HG03575 (cell line): ENCODE measurements around the gene PLA2G2F.

Source experiments
- ATAC-seq: cut with Tn5 transposase; IDR thresholded peaks from one replicate; pipeline ENCODE4 v1.9.1; 2021; ENCODE audit not compliant: unreplicated experiment, insufficient number of reproducible peaks, low FRiP score; ENCODE audit errors: extremely low read depth

Gene PLA2G2F

DNA sequence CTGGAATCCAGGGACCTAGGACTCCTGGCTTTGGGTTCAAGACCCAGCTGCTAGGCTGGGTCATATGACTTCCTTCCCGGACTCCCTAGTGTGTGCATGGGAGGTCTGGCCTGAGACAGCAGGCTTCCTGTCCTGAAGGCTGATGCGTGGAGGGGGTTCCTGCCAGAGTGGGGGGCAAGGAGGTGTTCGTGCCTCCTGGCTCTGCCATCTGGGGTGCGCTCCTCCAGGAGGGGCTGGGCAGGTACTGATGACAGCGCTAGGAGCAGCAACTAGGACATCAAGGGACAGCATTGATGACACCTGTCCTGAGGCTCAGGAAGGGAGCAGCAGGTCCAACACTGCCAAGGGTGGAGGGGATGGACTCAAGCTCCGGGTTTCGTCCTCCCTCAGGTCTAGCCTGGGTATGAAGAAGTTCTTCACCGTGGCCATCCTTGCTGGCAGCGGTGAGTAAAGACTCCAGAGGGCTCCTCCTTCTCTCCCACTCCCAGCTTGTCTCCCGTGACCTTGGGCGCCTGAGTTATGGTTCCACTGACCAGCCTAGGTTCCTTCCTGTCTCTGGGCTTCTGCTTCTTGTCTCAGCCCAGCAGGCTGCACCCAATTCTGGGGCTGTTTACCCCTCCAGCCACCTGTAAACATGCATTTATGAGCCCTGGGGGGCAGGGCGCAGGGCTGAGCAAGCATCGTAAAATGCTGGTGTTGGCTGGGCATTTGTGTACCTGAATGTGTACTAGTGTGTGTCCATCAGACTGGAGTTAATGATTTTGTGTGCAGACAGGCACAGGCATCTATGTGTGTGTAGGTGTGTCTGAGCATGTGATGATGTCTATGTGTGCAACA, 871 bp downstream of the PLA2G2F start:
- ATAC-seq = no peak

- no peak for ATAC-seq
Measured at GRCh38 chr1:20141001-20141400, 1.9 kb downstream of the PLA2G2F start.

GRCh38 chr1:20141466-20141865, 2.3 kb downstream of the PLA2G2F start:
- no peak for ATAC-seq

GRCh38 chr1:20142001-20142710, 3.0 kb downstream of the PLA2G2F start:
- ATAC-seq = no peak

- ATAC-seq = no peak
Measured at GRCh38 chr1:20143318-20143717, 4.2 kb downstream of the PLA2G2F start.

DNA sequence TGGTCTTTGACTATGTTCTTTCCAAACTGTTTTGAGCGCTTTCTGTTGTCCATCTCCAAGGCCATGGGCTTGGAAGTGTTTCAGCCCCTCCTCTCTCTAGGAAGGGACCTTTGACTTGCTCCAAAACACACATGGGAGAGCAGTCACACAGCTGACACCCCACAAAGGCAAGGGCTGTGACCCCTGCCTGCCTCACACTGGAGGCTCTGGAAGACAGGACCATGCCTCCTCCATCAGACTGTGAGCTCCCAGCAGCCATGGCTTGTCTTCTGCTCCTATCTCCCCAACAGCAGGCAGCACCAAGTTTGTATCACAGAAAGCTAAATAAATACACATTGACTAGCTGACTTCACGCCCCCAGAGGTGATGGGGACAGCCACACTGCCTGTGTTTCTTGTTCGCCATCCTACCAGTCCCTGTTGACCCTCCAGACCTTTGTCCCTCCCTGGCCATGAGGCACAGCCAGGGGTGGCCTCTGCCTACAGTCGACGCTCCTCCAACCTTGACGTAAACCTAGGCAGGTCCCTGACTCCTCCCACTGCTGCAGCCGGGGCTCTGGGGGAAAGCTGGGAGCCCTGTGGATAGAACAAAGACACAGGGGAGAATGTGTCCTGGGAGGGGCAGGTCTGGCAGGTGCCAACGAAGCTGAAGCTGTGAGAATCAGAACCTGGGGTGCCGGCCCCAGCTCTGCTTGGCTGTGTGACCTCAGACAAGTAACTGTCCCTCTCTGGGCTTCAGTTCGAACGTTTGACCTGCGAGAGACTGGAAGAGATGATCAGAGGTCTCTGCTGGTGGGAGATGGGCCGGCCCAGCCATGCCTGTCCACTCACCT, 4.8 kb downstream of the PLA2G2F start:
- no peak for ATAC-seq

- ATAC-seq = no peak
Measured at GRCh38 chr1:20147846-20148570, 8.9 kb downstream of the PLA2G2F start.

- ATAC-seq = no peak
Measured at GRCh38 chr1:20148571-20149500, 9.7 kb downstream of the PLA2G2F start.

DNA sequence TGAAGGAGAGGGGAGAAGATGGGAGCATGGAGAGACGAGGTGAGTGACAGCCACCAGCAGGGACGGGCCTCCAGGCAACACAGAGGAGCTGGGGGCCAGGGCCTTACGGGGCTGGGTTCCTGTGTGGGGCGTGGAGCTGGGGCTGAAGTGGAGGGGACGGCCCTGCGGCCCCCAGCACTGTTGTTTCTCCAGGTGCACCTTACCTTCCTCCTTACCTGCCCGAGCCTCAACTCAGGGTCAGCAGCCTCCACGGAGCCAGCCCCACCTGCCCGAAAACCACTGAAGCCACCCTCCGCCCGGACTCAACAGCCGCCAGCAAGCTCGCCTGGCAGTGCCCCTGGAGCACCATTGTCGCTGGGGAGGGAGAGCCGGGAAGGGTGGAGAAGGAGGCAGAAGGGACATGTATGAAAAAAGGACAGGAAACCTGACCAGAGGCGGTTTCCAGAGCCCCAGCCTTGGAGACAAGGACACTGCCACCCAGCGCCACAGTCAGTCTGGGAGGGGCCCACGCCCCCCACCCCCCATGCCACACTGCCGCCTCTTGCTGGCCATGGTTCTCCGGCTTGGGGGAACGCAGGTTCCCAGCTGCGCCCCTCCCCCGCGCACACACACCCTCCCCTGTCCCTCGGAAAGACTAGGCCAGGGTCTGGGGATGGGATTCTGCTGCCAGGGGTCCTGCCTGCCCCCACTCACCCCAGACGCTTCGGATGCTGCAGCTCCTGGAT, 10.6 kb downstream of the PLA2G2F start:
- ATAC-seq = no peak

GRCh38 chr1:20150326-20150705, 11.2 kb downstream of the PLA2G2F start:
- ATAC-seq = no peak

DNA sequence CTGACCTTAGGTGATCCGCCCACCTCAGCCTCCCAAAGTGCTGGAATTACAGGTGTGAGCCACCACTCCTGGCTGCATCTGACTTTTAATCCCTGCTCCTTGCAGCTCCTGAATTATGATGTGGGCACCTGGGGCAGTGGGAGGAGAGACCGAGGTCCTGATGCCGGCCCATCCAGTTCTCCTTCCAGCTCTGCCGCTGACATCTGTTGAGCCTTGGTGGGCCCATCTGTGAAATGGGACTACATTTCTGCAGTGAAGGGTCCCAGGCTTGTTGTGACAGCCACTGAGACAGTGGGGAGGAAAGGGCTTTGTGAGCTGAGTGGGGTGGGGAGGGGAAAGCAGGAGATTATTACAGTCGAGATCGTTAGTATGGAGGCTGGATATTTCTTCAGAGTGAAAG, 11.8 kb downstream of the PLA2G2F start:
- ATAC-seq = no peak

- ATAC-seq = no peak
Measured at GRCh38 chr1:20151906-20152598, 12.9 kb downstream of the PLA2G2F start.

DNA sequence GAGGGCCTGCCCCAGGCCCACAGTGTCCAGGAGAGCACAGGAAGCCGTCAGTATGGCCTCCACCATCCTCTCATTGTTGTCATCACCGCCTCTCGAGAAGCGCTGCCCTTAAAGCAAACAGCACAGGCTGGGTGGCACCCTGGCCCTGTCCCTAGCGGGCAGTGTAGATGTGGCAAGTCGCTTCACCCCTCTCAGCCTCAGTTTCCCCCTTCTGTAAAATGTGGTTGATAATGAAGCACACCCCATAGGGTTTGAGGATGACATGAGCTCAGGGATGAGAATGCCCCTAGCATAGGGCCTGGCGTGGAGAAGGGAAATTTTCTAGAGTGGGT, 13.4 kb downstream of the PLA2G2F start:
- no peak for ATAC-seq

GRCh38 chr1:20153000-20153418, 13.9 kb downstream of the PLA2G2F start:
- ATAC-seq = no peak

DNA sequence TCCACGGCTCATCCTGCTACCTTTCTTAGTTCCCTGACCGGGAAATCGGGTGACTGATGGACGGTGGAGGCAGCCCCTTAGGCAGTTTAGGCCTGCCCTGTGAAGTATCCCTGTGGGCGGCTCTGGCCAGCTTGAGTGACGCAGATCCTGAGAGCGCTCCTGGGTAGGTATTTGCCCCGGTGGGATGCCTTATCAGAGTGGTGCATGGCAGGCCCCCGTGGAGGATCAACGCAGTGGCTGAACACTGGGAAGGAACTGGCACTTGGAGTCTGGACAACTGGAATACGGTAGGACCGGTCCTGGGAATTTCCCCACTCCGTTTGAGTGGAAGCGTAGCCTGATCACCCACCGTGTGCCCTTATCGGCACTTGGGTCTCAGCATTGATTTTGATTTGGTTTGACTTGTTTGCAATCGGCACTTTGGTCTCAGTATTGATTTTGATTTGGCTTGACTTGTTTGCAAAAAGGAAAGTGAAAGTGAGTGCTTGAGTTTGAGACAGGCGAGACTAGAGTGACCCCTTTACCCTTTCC, 15.2 kb downstream of the PLA2G2F start:
- ATAC-seq = no peak

DNA sequence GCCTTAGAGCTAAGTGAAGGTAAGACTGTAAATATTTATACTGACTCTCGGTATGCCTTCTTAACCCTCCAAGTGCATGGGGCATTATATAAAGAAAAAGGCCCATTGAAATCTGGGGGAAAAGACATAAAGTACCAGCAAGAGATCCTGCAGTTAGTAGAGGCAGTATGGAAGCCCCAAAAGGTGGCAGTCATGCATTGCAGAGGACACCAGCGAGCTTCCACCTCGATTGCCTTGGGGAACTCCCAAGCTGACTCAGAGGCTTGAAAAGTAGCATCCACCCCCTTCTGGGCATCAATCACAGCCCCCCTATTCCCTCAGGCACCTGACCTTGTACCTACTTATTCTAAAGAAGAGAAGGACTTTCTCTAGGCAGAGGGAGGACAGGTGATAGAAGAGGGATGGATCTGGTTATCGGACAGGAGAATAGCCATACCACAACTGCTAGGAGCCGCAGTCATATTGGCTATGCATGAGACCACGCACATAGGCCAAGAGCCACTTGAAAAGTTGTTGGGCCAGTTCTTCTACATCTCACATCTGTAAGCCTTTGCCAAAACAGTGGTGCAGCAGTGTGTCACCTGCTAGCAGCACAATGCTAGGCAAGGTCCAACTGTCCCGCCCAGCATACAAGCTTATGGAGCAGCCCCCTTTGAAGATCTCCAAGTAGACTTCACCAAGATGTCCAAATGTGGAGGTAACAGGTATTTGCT, 19.4 kb downstream of the PLA2G2F start:
- no peak for ATAC-seq
